SU-DHL-6 (cell line): ENCODE results near the gene SLC5A2.

Experiments used
- H2AFZ ChIP-seq: fragments of 200-600 bp; sonication (generic); 2 replicates; pipeline ENCODE4 v1.6.1; 2014; ENCODE audit warnings: low read depth, mild to moderate bottlenecking, moderate library complexity, mixed read lengths, antibody characterized with exemption, low read length; ENCODE audit not compliant: severe bottlenecking
- H3F3A ChIP-seq: fragments of 200-600 bp; shearing (Covaris generic); 2 replicates; pipeline ENCODE4 v1.6.0; 2016; ENCODE audit warnings: antibody characterized with exemption, mild to moderate bottlenecking; ENCODE audit not compliant: insufficient read depth
- H3K27ac ChIP-seq: fragments of 200-600 bp; sonication (generic); 2 replicates; pipeline ENCODE4 v1.5.1; 2016; ENCODE audit warnings: low read depth, mild to moderate bottlenecking, low read length, moderate library complexity, mixed read lengths
- H3K27me3 ChIP-seq: fragments of 200-600 bp; sonication (generic), shearing (Covaris generic); 2 replicates; pipeline ENCODE4 v1.6.0; 2014; ENCODE audit warnings: mild to moderate bottlenecking, low read length
- H3K36me3 ChIP-seq: fragments of 200-600 bp; sonication (generic); 2 replicates; pipeline ENCODE4 v1.6.1; 2014; ENCODE audit warnings: mild to moderate bottlenecking, low read length, mixed read lengths
- H3K4me2 ChIP-seq: fragments of 300-600, 200-600 bp; shearing (Covaris generic), sonication (generic); 2 replicates; pipeline ENCODE4 v1.6.0; 2014; ENCODE audit warnings: low read length, low read depth, mild to moderate bottlenecking; ENCODE audit not compliant: poor library complexity, severe bottlenecking
- H3K4me3 ChIP-seq: fragments of 200-600 bp; sonication (generic); 2 replicates; pipeline ENCODE4 v1.5.1; 2014; ENCODE audit warnings: antibody characterized with exemption, low read length, mild to moderate bottlenecking, mixed read lengths; ENCODE audit not compliant: insufficient read depth, poor library complexity, severe bottlenecking
- H3K79me2 ChIP-seq: fragments of 200-600 bp; sonication (generic); 2 replicates; pipeline ENCODE4 v1.6.1; 2014; ENCODE audit warnings: mild to moderate bottlenecking, low read length, moderate library complexity; ENCODE audit not compliant: insufficient read depth
- H3K9ac ChIP-seq: fragments of 200-600 bp; sonication (generic); 2 replicates; pipeline ENCODE4 v1.7.0; 2014; ENCODE audit warnings: mild to moderate bottlenecking, low read length
- H3K9me2 ChIP-seq: fragments of 200-600 bp; sonication (generic); replicated peaks from 2 replicates; pipeline ENCODE4 v1.6.1; 2014; ENCODE audit warnings: low read length; ENCODE audit not compliant: insufficient read depth
- H3K9me3 ChIP-seq: fragments of 200-600 bp; sonication (generic); 2 replicates; pipeline ENCODE4 v1.6.1; 2014; ENCODE audit warnings: low read length, mixed read lengths; ENCODE audit not compliant: insufficient read depth
- H4K20me1 ChIP-seq: fragments of 200-600 bp; sonication (generic); 2 replicates; pipeline ENCODE4 v1.6.1; 2014; ENCODE audit warnings: low read depth, mild to moderate bottlenecking, antibody characterized with exemption, low read length, moderate library complexity, mixed read lengths
- CTCF ChIP-seq: fragments of 200-600 bp; sonication (generic); IDR thresholded peaks from one replicate; pipeline ENCODE4 v1.5.1; 2017; ENCODE audit warnings: antibody characterized with exemption, mild to moderate bottlenecking, low read length, moderate library complexity; ENCODE audit not compliant: insufficient read depth, poor library complexity, severe bottlenecking
- EZH2phosphoT487 ChIP-seq: fragments of 200-600 bp; sonication (generic), shearing (Covaris generic); conservative IDR thresholded peaks from 2 replicates; pipeline ENCODE4 v1.6.1; 2018; ENCODE audit warnings: mild to moderate bottlenecking, antibody characterized with exemption, low read length, moderate library complexity, mixed read lengths

The SLC5A2 gene

GRCh38 chr16:31452631-31453106, 30.3 kb upstream of the SLC5A2 start:
- peaks cover 7% of the 10 kb centered on the region; the same call in 1 of the 2 replicates for H4K20me1 ChIP-seq
- no peak overlapping the region for H3K4me2 ChIP-seq
- no peak overlapping the region for H3K9ac ChIP-seq
- no peaks in the 10 kb centered on the region for H3K27me3 ChIP-seq
- no peaks in the 10 kb centered on the region for H3K36me3 ChIP-seq
- no peak overlapping the region for H3K27ac ChIP-seq
- H3K9me2 ChIP-seq, result no peaks in the 10 kb centered on the region
- peaks cover 26% of the 10 kb centered on the region for H3K79me2 ChIP-seq
- no peaks in the 10 kb centered on the region for H3K9me3 ChIP-seq
- H3F3A ChIP-seq, result no peaks in the 10 kb centered on the region
- H3K4me3 ChIP-seq, result no peak overlapping the region
- no peak overlapping the region for H2AFZ ChIP-seq
- TF ChIP-seq CTCF (no peak), EZH2phosphoT487 (no peak)

GRCh38 chr16:31453255-31454204, 29.4 kb upstream of the SLC5A2 start:
- Histone ChIP-seq H3K9me2 (no peaks in the 10 kb centered on the region), H3K4me3 (no peak overlapping the region), H3K27ac (no peak overlapping the region)

GRCh38 chr16:31455601-31456314, 27.2 kb upstream of the SLC5A2 start:
- Histone ChIP-seq H3K4me3 (no peak overlapping the region), H3K4me2 (peak overlapping the region; percentile 15), H3K9ac (no peak overlapping the region)

More at GRCh38 chr16:31453255-31454204, 29.4 kb upstream of the SLC5A2 start:
- H3K9ac ChIP-seq, result no peak overlapping the region
- no peak overlapping the region for H2AFZ ChIP-seq
- peaks cover 7% of the 10 kb centered on the region; the same call in 1 of the 2 replicates for H4K20me1 ChIP-seq
- no peaks in the 10 kb centered on the region for H3K27me3 ChIP-seq
- no peaks in the 10 kb centered on the region for H3K36me3 ChIP-seq
- TF ChIP-seq EZH2phosphoT487 (no peak), CTCF (no peak)
- H3K79me2 ChIP-seq, result peaks cover 34% of the 10 kb centered on the region
- H3F3A ChIP-seq, result 0 out of 2 replicates have a peak, but pooled peaks cover 4% of the 10 kb centered on the region
- no peaks in the 10 kb centered on the region for H3K9me3 ChIP-seq
- no peak overlapping the region for H3K4me2 ChIP-seq

More at GRCh38 chr16:31455601-31456314, 27.2 kb upstream of the SLC5A2 start:
- Histone ChIP-seq H3K36me3 (no peaks in the 10 kb centered on the region), H3F3A (0 out of 2 replicates have a peak, but pooled peaks cover 8% of the 10 kb centered on the region), H3K27me3 (no peaks in the 10 kb centered on the region), H3K9me3 (no peaks in the 10 kb centered on the region), H3K9me2 (no peaks in the 10 kb centered on the region), H3K79me2 (peaks cover 38% of the 10 kb centered on the region), H2AFZ (no peak overlapping the region), H3K27ac (no peak overlapping the region), H4K20me1 (peaks cover 11% of the 10 kb centered on the region; the same call in 1 of the 2 replicates)
- peak; percentile 58 for TF ChIP-seq CTCF
- no peak for TF ChIP-seq EZH2phosphoT487
